ENCODE results near the gene CERK. TPM values are rescaled to one million over a fixed set of nuclear protein-coding genes. Genes with fewer than 3 reads are reported as not detected.

Gene CERK
- total RNA-seq, 1 donor, result 38.9 TPM

DNA sequence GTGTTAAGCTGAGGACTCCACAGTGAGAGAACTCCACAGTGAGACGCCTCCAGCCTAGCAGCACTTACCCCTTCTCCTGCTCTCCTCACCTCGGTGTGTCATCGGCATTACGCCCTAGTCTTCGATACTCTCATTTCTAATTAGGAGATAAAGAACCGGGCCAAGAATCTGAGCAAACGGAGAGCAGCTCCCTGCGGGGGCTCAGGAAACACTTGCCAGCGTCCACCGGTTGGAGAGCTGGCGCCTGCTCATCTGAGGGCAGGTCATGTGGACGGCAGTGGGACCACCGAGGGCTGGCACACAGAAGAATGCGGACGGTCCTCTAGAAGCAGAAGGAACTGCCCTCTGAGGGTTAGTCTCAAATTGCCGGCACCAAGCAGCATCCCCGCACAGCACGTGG lies 13.0 kb downstream of the CERK start:
- TF ChIP-seq, protein P1, sequence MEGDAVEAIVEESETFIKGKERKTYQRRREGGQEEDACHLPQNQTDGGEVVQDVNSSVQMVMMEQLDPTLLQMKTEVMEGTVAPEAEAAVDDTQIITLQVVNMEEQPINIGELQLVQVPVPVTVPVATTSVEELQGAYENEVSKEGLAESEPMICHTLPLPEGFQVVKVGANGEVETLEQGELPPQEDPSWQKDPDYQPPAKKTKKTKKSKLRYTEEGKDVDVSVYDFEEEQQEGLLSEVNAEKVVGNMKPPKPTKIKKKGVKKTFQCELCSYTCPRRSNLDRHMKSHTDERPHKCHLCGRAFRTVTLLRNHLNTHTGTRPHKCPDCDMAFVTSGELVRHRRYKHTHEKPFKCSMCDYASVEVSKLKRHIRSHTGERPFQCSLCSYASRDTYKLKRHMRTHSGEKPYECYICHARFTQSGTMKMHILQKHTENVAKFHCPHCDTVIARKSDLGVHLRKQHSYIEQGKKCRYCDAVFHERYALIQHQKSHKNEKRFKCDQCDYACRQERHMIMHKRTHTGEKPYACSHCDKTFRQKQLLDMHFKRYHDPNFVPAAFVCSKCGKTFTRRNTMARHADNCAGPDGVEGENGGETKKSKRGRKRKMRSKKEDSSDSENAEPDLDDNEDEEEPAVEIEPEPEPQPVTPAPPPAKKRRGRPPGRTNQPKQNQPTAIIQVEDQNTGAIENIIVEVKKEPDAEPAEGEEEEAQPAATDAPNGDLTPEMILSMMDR (IDR thresholded peaks at IDR 0.05; ENCODE audit: insufficient read depth, low read depth, low read length), result no peak
- no peak for DNase-seq (ENCODE audit: low read depth)
- no peak overlapping the region for H3K4me3 ChIP-seq (ENCODE audit: low read depth, low read length)

DNA sequence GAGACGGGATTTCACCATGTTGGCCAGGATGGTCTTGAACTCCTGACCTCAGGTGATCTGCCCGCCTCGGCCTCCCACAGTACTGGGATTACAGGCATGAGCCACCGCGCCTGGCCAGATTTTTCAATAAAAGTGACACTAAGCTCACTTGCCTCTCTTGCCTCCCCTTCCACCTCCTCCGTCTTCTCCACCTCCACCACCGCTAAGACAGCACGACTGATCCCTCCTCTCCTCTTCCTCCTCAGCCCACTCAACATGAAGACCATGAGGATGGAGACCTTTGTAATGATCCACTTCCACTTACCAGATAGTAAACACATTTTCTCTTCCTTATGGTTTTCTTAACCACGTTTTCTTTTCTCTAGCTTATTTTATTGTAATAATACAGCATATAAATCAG lies 14.2 kb downstream of the CERK start:
- TF ChIP-seq, protein P1 (IDR thresholded peaks at IDR 0.05; ENCODE audit: insufficient read depth, low read depth, low read length), result no peak
- no peak for DNase-seq (ENCODE audit: low read depth)
- H3K4me3 ChIP-seq (ENCODE audit: low read depth, low read length), result no peak overlapping the region

DNA sequence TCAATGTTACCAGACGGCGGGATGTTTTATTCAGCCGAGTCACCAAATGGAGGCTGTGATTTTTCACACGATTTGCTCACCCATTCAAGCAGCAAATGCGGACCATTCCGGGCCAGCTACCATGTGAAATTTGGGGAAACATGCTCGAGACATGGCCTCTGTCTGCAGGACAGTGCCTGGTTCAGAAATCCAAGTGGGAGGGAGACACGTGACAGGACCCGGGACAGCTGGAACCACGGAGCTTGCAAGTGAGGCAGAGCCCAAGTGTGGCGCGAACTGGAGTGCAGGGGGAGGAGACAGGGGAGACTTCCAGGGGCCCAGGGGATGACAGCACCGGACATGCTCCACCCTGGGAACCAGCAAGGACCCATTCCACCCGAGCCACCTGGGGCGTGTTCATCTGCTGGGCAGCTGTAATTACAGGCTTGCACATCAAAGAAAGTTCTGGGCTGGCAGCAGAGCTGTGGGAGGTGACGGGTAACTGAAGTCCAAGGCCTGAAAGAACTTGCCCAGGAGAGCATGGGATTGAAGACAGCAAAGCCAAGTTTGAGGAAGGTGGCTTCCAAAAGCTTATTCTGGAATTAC lies 16.5 kb downstream of the CERK start:
- TF ChIP-seq, protein P1 (IDR thresholded peaks at IDR 0.05; ENCODE audit: insufficient read depth, low read depth, low read length), result no peak
- H3K4me3 ChIP-seq (ENCODE audit: low read depth, low read length), result no peak overlapping the region
- no peak for DNase-seq (ENCODE audit: low read depth)

DNA sequence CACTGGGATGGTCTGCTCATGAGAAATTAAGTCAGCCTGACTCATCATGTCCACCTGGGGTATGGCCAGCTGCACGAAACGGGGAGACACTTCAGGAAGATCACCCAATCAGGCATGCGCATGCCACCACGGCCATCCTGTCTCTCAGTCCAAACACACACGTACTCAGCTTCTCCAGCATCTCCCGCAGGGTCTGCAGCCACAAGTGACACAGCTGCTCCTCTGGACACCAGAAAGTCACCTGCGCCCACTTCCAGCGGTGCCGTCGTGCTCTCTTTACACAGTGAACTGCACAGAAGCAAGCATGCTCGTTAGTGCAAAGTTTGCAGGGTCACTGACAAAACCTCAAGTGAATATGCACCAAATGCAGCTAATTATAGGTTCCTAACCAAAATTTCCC lies 18.1 kb downstream of the CERK start:
- H3K4me3 ChIP-seq (ENCODE audit: low read depth, low read length), result no peak overlapping the region
- DNase-seq (ENCODE audit: low read depth), result no peak
- TF ChIP-seq, protein P1 (IDR thresholded peaks at IDR 0.05; ENCODE audit: insufficient read depth, low read depth, low read length), result no peak

DNA sequence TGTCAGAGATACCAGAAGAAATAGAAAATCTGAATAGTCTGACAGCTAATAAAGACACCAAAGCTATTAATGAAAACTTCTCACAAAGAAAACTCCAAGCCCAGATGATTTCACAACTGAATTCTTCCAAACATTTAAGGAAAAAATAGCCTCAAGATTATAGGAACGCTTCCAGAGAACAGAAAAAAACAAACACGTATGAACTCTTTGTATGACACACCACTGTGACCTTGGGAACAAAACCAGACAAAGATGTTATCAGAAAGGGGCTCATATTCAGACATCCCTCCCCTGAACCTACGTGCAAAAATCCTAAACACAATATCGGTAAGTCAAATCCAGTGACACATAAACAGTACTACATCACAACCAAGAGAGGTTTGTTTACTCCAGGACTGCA lies 23.5 kb downstream of the CERK start:
- TF ChIP-seq, protein P1 (IDR thresholded peaks at IDR 0.05; ENCODE audit: insufficient read depth, low read depth, low read length), result no peak
- peak; percentile 78 for DNase-seq (ENCODE audit: low read depth)

DNA sequence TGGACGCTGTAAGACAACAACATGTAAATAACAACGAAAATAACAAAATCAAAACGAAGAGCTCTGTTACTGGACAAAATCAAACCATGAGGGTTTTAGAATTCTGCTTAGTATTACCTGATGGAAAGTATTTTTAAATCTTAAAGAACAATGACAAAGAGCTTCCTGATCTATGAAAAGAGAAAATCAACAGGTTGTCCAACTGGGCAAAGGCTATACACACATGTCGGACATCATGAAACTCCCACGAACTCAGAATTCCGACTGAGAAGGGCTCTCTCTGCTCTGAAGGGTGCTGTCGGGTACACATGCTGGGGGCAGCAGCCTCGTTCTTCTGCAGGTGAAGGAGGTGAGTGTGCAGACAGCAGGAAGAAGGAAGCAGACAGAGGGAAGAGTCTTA lies 25.8 kb downstream of the CERK start:
- no peak for DNase-seq (ENCODE audit: low read depth)
- TF ChIP-seq, protein P1 (IDR thresholded peaks at IDR 0.05; ENCODE audit: insufficient read depth, low read depth, low read length), result no peak
- H3K4me3 ChIP-seq (ENCODE audit: low read depth, low read length), result no peak overlapping the region

More for the DNA sequence above, 23.5 kb downstream of the CERK start:
- H3K4me3 ChIP-seq (ENCODE audit: low read depth, low read length), result no peak overlapping the region

DNA sequence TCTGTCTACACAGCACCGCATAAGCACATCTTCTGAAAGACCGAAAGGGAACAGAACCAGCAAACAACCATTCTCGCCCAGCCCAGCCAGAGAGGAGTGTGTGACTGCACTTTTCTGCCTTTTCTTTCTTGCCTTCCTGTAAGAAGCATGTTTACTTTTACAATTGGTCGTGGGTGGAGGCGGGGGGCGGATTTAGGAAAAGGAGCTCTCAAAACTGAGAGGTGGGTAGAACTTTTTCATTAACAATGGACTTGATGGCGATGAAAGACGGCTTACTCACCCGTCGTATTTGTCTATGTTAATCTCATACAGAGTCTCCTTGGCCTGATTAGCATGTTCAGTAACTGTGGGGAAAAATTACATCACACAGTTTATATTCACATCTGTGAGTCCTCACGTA lies 27.2 kb downstream of the CERK start:
- TF ChIP-seq, protein P1 (IDR thresholded peaks at IDR 0.05; ENCODE audit: insufficient read depth, low read depth, low read length), result no peak
- H3K4me3 ChIP-seq (ENCODE audit: low read depth, low read length), result no peak overlapping the region
- DNase-seq (ENCODE audit: low read depth), result no peak

Data from fibroblast of villous mesenchyme (primary cell).